A549 (cell line): ENCODE data around the gene MZT1. TPM values are rescaled to one million over a fixed set of nuclear protein-coding genes. Genes with fewer than 3 reads are reported as not detected.

Source experiments
- ATAC-seq, 2 experiments: fragments of 200-7000 bp in 1 of 2; fragments of >200 bp in 1 of 2; cut with Nextera tagmentation in 1 of 2; cut with Tn5 transposase in 1 of 2; 3 replicates each; pipeline versions ENCODE4 v1.8.0 to v1.9.1; 2018 to 2020; ENCODE audit warnings: mild to moderate bottlenecking in 1 of 2, moderate library complexity in 1 of 2
- CTCF ChIA-PET: fragments of 300-600 bp; sonication (Branson Sonifier 250); formaldehyde crosslinking; extraction: SDS; loops from one replicate; lab custom pipeline; 2021; ENCODE audit warnings: antibody characterized with exemption, inconsistent platforms; lab: Yijun Ruan, JAX
- POLR2A ChIA-PET: fragments of 350-600 bp; formaldehyde crosslinking; extraction: SDS; loops from one replicate; lab custom pipeline; 2021; ENCODE audit warnings: antibody characterized with exemption, inconsistent platforms; lab: Yijun Ruan, JAX
- DNase-seq, 2 experiments: peaks; one replicate each; pipeline versions ENCODE4 v3.0.0 to v3.0.0-alpha.2; 2011 to 2016; ENCODE audit warnings: low read depth in 1 of 2, low spot score in 1 of 2
- FAIRE-seq: peaks from 2 replicates; lab custom pipeline; 2011; peaks lifted over from hg19 to GRCh38; lab: Jason Lieb, UNC
- H3K27ac ChIP-seq, 2 experiments: fragments of >200 bp; sonication (Bioruptor Twin); formaldehyde crosslinking; 3 replicates each; pipeline ENCODE4 v1.5.1; 2016 to 2017
- H3K4me1 ChIP-seq: fragments of >200 bp; sonication (Bioruptor Twin); formaldehyde crosslinking; 3 replicates; pipeline ENCODE4 v1.6.1; 2016
- H3K4me2 ChIP-seq: fragments of >200 bp; sonication (Bioruptor Twin); formaldehyde crosslinking; 3 replicates; pipeline ENCODE4 v1.6.1; 2016
- H3K4me3 ChIP-seq: fragments of >200 bp; sonication (Bioruptor Twin); formaldehyde crosslinking; 3 replicates; pipeline ENCODE4 v1.5.1; 2016
- H3K9me3 ChIP-seq: fragments of >200 bp; sonication (Bioruptor Twin); formaldehyde crosslinking; 3 replicates; pipeline ENCODE4 v1.6.1; 2016
- BHLHE40 ChIP-seq: IDR thresholded peaks from 2 replicates; pipeline ENCODE4 v1.6.1; 2012; ENCODE audit warnings: low read depth, low read length, inconsistent platforms
- CBX2 ChIP-seq: fragments of 200-600 bp; sonication (generic); IDR thresholded peaks from 2 replicates; pipeline ENCODE4 v1.6.1; 2016; ENCODE audit warnings: low read depth, mild to moderate bottlenecking, borderline replicate concordance
- CBX8 ChIP-seq: fragments of 200-600 bp; sonication (generic); IDR thresholded peaks from 2 replicates; pipeline ENCODE4 v1.6.1; 2016
- CEBPB ChIP-seq, 2 experiments: fragments of >200 bp in 1 of 2; sonication (Bioruptor Twin) in 1 of 2; formaldehyde crosslinking in 1 of 2; IDR thresholded peaks; 2 replicates each; pipeline ENCODE4 v1.6.1; 2012 to 2016
- CHD4 ChIP-seq: fragments of 200-600 bp; sonication (generic); IDR thresholded peaks from 2 replicates; pipeline ENCODE4 v1.6.1; 2016; ENCODE audit warnings: antibody characterized with exemption, mild to moderate bottlenecking, borderline replicate concordance
- EP300 ChIP-seq, 2 experiments: fragments of >200 bp; sonication (Bioruptor Twin); formaldehyde crosslinking; IDR thresholded peaks; 2 replicates in 1 of 2; 3 replicates in 1 of 2; pipeline ENCODE4 v1.6.1; 2016 to 2017
- ESRRA ChIP-seq: fragments of 150-350 bp; IDR thresholded peaks from 2 replicates; pipeline ENCODE4 v1.6.1; 2014; ENCODE audit warnings: mild to moderate bottlenecking, low read length, borderline replicate concordance
- FOSL2 ChIP-seq, 2 experiments: fragments of 450-650 bp in 1 of 2; fragments of >200 bp in 1 of 2; sonication (Bioruptor Twin) in 1 of 2; formaldehyde crosslinking; IDR thresholded peaks; 2 replicates each; pipeline versions ENCODE4 v1.5.0 to v1.6.1; 2016 to 2020; ENCODE audit warnings: mild to moderate bottlenecking in 1 of 2, moderate library complexity in 1 of 2
- GATA3 ChIP-seq: IDR thresholded peaks from 2 replicates; pipeline ENCODE4 v1.6.1; 2012; ENCODE audit warnings: borderline replicate concordance
- HDAC2 ChIP-seq: fragments of 200-600 bp; sonication (generic); IDR thresholded peaks from 2 replicates; pipeline ENCODE4 v1.6.1; 2016
- HOXA7 ChIP-seq: fragments of 250-450 bp; sonication (Bioruptor Pico); IDR thresholded peaks from 2 replicates; pipeline ENCODE4 v1.5.0; 2020; ENCODE audit warnings: mild to moderate bottlenecking, moderate library complexity
- HOXB13 ChIP-seq: fragments of 250-450 bp; sonication (Bioruptor Pico); IDR thresholded peaks from 2 replicates; pipeline ENCODE4 v1.5.0; 2020; ENCODE audit warnings: low read depth, mild to moderate bottlenecking, moderate library complexity
- JUNB ChIP-seq: fragments of >200 bp; sonication (Bioruptor Twin); formaldehyde crosslinking; IDR thresholded peaks from 2 replicates; pipeline ENCODE4 v1.6.1; 2016
- MAZ ChIP-seq: fragments of 150-350 bp; IDR thresholded peaks from 2 replicates; pipeline ENCODE4 v1.6.1; 2014; ENCODE audit warnings: antibody characterized with exemption, low read depth, low read length, borderline replicate concordance
- NR3C1 ChIP-seq: fragments of >200 bp; sonication (Bioruptor Twin); formaldehyde crosslinking; IDR thresholded peaks from 3 replicates; pipeline ENCODE4 v1.6.1; 2017
- RAD21 ChIP-seq, 2 experiments: fragments of >200 bp in 1 of 2; sonication (Bioruptor Twin) in 1 of 2; formaldehyde crosslinking in 1 of 2; IDR thresholded peaks in 1 of 2; conservative IDR thresholded peaks in 1 of 2; 2 replicates in 1 of 2; 3 replicates in 1 of 2; pipeline ENCODE4 v1.6.1; 2012 to 2018; ENCODE audit warnings: inconsistent platforms in 1 of 2
- SMC3 ChIP-seq: fragments of >200 bp; sonication (Bioruptor Twin); formaldehyde crosslinking; IDR thresholded peaks from 3 replicates; pipeline ENCODE4 v1.6.1; 2018; ENCODE audit warnings: inconsistent platforms
- ZC3H11A ChIP-seq: fragments of 450-650 bp; IDR thresholded peaks from 2 replicates; pipeline ENCODE4 v1.6.1; 2014; ENCODE audit warnings: antibody characterized with exemption, mild to moderate bottlenecking
- ZFP36 ChIP-seq: fragments of 450-650 bp; IDR thresholded peaks from 2 replicates; pipeline ENCODE4 v1.6.1; 2014; ENCODE audit warnings: borderline replicate concordance; ENCODE audit not compliant: partially characterized antibody
- WGBS: methylation state at CpG from one replicate; pipeline ENCODE4 v1.1.6; 2017; ENCODE audit errors: missing lambda C conversion rate; 5-methylcytosine and 5-hydroxymethylcytosine counted together
- polyA plus RNA-seq, 4 experiments: library from polyadenylated mRNA; depleted of rRNA in 3 of 4; stranded (reverse); fragments of >200 nt; fragmentation: RNase III in 1 of 4; extraction: RNeasy Plus Mini Kit Qiagen cat#74134 plus additional on column Dnase treatment in 1 of 4; gene quantifications; 2 replicates in 3 of 4; 3 replicates in 1 of 4; pipeline ENCODE4 v1.2.3, GENCODE V29; 2011 to 2017
- TF ChIP-seq, protein P1 (sequence below): IDR thresholded peaks from 2 replicates; pipeline ENCODE4 v1.6.1; 2012
- TF ChIP-seq, protein P2 (sequence below): fragments of 250-450 bp; sonication (Bioruptor Pico); IDR thresholded peaks from 2 replicates; pipeline ENCODE4 v1.5.0; 2021; ENCODE audit warnings: mild to moderate bottlenecking, moderate library complexity, borderline replicate concordance
- TF ChIP-seq, protein P3 (sequence below): fragments of >200 bp; sonication (Bioruptor Twin); formaldehyde crosslinking; IDR thresholded peaks from 3 replicates; pipeline ENCODE4 v1.6.1; 2016
- TF ChIP-seq, protein P4 (sequence below): fragments of 450-650 bp; IDR thresholded peaks from 2 replicates; pipeline ENCODE4 v1.6.1; 2014; ENCODE audit warnings: antibody characterized with exemption
- TF ChIP-seq, protein P5 (sequence below): fragments of >200 bp; sonication (Bioruptor Twin); formaldehyde crosslinking; IDR thresholded peaks from 3 replicates; pipeline ENCODE4 v1.5.1; 2016
- TF ChIP-seq, protein P6 (sequence below): fragments of 150-350 bp; IDR thresholded peaks from 2 replicates; pipeline ENCODE4 v1.6.1; 2014; ENCODE audit warnings: low read depth, mild to moderate bottlenecking, low read length

The MZT1 gene
- polyA plus RNA-seq, 2 of the 4 experiments (the other 2 are of a cell fraction) = 17.8 to 19.5 TPM

DNA sequence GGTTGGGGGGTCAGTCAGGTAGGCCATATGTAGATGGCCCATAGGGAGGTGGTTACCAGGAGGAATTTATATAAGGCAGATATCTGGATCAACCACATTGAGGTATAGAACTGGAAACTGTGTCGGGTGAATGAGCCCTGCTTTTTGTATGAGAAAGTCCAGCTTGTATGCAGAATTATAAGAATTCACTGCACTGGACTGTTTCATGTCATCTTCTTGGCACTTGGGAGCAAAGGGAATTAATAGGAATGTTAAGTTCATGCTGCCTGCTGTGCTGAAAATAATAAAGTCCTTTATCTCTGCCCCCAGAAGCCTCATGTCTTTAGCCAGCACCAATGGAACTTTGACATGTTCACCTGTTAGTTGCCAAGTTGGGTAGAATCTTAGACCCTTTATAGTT, 12.6 kb upstream of the MZT1 start:
- ATAC-seq (no peak), FAIRE-seq (no peak), DNase-seq (no peak)
- 81% methylated on average over 1 of the region's 1 CpG for WGBS
- Histone ChIP-seq H3K4me2 (no peak overlapping the region), H3K4me3 (no peak overlapping the region), H3K27ac (no peak overlapping the region), H3K9me3 (no peaks in the 10 kb centered on the region), H3K4me1 (no peaks in the 10 kb centered on the region)
- CTCF ChIA-PET = no interaction called here
- TF ChIP-seq MAZ (no peak), ESRRA (no peak), ZC3H11A (no peak), FOSL2 (IDR thresholded peaks at IDR 0.05) (no peak), FOSL2 (CRISPR knock-in tag; IDR thresholded peaks at IDR 0.05) (no peak), BHLHE40 (no peak), HOXA7 (CRISPR knock-in tag) (no peak), GATA3 (no peak), CBX2 (no peak), CEBPB (IDR thresholded peaks at IDR 0.05) (no peak), SMC3 (no peak), JUNB (no peak), CHD4 (no peak), HDAC2 (no peak), EP300 (IDR thresholded peaks at IDR 0.05) (no peak), RAD21 (conservative IDR thresholded peaks at IDR 0.05 in 1 of 2, IDR thresholded peaks at IDR 0.05 in 1 of 2) (no peak)
- TF ChIP-seq, protein P1, sequence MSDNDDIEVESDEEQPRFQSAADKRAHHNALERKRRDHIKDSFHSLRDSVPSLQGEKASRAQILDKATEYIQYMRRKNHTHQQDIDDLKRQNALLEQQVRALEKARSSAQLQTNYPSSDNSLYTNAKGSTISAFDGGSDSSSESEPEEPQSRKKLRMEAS = no peak
- TF ChIP-seq, protein P2, sequence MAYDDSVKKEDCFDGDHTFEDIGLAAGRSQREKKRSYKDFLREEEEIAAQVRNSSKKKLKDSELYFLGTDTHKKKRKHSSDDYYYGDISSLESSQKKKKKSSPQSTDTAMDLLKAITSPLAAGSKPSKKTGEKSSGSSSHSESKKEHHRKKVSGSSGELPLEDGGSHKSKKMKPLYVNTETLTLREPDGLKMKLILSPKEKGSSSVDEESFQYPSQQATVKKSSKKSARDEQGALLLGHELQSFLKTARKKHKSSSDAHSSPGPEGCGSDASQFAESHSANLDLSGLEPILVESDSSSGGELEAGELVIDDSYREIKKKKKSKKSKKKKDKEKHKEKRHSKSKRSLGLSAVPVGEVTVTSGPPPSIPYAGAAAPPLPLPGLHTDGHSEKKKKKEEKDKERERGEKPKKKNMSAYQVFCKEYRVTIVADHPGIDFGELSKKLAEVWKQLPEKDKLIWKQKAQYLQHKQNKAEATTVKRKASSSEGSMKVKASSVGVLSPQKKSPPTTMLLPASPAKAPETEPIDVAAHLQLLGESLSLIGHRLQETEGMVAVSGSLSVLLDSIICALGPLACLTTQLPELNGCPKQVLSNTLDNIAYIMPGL (CRISPR knock-in tag) = no peak
- TF ChIP-seq, protein P3, sequence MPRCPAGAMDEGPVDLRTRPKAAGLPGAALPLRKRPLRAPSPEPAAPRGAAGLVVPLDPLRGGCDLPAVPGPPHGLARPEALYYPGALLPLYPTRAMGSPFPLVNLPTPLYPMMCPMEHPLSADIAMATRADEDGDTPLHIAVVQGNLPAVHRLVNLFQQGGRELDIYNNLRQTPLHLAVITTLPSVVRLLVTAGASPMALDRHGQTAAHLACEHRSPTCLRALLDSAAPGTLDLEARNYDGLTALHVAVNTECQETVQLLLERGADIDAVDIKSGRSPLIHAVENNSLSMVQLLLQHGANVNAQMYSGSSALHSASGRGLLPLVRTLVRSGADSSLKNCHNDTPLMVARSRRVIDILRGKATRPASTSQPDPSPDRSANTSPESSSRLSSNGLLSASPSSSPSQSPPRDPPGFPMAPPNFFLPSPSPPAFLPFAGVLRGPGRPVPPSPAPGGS = no peak
- TF ChIP-seq, protein P4, sequence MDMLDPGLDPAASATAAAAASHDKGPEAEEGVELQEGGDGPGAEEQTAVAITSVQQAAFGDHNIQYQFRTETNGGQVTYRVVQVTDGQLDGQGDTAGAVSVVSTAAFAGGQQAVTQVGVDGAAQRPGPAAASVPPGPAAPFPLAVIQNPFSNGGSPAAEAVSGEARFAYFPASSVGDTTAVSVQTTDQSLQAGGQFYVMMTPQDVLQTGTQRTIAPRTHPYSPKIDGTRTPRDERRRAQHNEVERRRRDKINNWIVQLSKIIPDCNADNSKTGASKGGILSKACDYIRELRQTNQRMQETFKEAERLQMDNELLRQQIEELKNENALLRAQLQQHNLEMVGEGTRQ = no peak
- POLR2A ChIA-PET = no interaction called here

DNA sequence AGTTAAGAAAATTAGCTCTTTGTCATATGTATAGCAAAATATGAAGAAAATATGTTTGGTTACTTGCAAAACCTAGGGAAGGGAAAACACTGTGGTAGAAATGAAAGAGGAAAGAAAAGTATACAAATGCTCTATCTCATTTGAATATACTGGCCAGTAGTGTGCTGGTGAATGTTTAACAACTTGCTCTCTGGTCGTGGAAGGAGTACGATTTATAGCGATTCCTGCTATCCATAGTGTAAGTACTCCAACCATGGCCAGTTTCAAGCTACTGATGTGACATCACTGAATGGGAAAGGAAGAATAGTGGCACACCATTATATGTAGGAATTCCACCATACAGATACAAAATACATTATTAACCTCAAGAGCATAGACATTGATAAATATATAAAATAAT, 9.6 kb upstream of the MZT1 start:
- DNase-seq (no peak), FAIRE-seq (no peak), ATAC-seq (no peak)
- TF ChIP-seq FOSL2 (IDR thresholded peaks at IDR 0.05) = no peak
- no peak for TF ChIP-seq FOSL2 (CRISPR knock-in tag; IDR thresholded peaks at IDR 0.05)
- TF ChIP-seq ZFP36 = no peak
- TF ChIP-seq, protein P5, sequence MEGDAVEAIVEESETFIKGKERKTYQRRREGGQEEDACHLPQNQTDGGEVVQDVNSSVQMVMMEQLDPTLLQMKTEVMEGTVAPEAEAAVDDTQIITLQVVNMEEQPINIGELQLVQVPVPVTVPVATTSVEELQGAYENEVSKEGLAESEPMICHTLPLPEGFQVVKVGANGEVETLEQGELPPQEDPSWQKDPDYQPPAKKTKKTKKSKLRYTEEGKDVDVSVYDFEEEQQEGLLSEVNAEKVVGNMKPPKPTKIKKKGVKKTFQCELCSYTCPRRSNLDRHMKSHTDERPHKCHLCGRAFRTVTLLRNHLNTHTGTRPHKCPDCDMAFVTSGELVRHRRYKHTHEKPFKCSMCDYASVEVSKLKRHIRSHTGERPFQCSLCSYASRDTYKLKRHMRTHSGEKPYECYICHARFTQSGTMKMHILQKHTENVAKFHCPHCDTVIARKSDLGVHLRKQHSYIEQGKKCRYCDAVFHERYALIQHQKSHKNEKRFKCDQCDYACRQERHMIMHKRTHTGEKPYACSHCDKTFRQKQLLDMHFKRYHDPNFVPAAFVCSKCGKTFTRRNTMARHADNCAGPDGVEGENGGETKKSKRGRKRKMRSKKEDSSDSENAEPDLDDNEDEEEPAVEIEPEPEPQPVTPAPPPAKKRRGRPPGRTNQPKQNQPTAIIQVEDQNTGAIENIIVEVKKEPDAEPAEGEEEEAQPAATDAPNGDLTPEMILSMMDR = no peak
- TF ChIP-seq CBX8 = no peak
- TF ChIP-seq HOXB13 = no peak
- no peak for TF ChIP-seq RAD21 (conservative IDR thresholded peaks at IDR 0.05 in 1 of 2, IDR thresholded peaks at IDR 0.05 in 1 of 2)
- TF ChIP-seq, protein P6, sequence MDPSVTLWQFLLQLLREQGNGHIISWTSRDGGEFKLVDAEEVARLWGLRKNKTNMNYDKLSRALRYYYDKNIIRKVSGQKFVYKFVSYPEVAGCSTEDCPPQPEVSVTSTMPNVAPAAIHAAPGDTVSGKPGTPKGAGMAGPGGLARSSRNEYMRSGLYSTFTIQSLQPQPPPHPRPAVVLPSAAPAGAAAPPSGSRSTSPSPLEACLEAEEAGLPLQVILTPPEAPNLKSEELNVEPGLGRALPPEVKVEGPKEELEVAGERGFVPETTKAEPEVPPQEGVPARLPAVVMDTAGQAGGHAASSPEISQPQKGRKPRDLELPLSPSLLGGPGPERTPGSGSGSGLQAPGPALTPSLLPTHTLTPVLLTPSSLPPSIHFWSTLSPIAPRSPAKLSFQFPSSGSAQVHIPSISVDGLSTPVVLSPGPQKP = no peak
- no peak for TF ChIP-seq NR3C1
- TF ChIP-seq, protein P4 = no peak
- ChIA-PET POLR2A (no interaction called here), CTCF (no interaction called here)
- H3K27ac ChIP-seq = no peak overlapping the region
- no peak overlapping the region for H3K4me2 ChIP-seq
- no peaks in the 10 kb centered on the region for H3K4me1 ChIP-seq
- WGBS = 79% methylated on average over 3 of the region's 3 CpGs
- H3K9me3 ChIP-seq = no peaks in the 10 kb centered on the region
- no peak overlapping the region for H3K4me3 ChIP-seq
